DND-41 (cell line): ENCODE data around the gene SVIL.

ENCODE experiments used
- ATAC-seq: fragments of 200-7000 bp; cut with Tn5 transposase; 3 replicates; pipeline ENCODE4 v1.9.1; 2021; ENCODE audit warnings: low read depth; ENCODE audit not compliant: insufficient read depth
- DNase-seq: peaks from one replicate; pipeline ENCODE4 v3.0.0-alpha.2; 2020
- H2AFZ ChIP-seq: 2 replicates; pipeline ENCODE4 v1.6.0; 2012; ENCODE audit warnings: low read depth, low read length
- H3K27ac ChIP-seq: 2 replicates; pipeline ENCODE4 v1.5.1; 2012; ENCODE audit warnings: low read length, inconsistent platforms
- H3K27me3 ChIP-seq: fragments of 200-600 bp; sonication (generic); 2 replicates; pipeline ENCODE4 v1.6.0; 2012; ENCODE audit warnings: low read length, mild to moderate bottlenecking, inconsistent platforms; ENCODE audit not compliant: insufficient read depth, poor library complexity
- H3K36me3 ChIP-seq: 2 replicates; pipeline ENCODE4 v1.5.1; 2012; ENCODE audit warnings: low read length, inconsistent platforms; ENCODE audit not compliant: insufficient read depth
- H3K4me1 ChIP-seq: 2 replicates; pipeline ENCODE4 v1.5.1; 2012; ENCODE audit warnings: mild to moderate bottlenecking, low read length; ENCODE audit not compliant: insufficient read depth
- H3K4me2 ChIP-seq: 2 replicates; pipeline ENCODE4 v1.6.0; 2012; ENCODE audit warnings: mild to moderate bottlenecking, moderate library complexity, low read length, inconsistent platforms; ENCODE audit not compliant: insufficient read depth
- H3K4me3 ChIP-seq, 2 experiments: fragments of 200-600 bp in 1 of 2; shearing (Covaris generic) in 1 of 2; 2 replicates each; pipeline ENCODE4 v1.5.1; 2012 to 2016; ENCODE audit warnings: inconsistent platforms in 2 of 2, low read length in 2 of 2, mild to moderate bottlenecking in 2 of 2, low read depth in 1 of 2, moderate library complexity in 1 of 2
- H3K79me2 ChIP-seq: 2 replicates; pipeline ENCODE4 v1.6.0; 2012; ENCODE audit warnings: low read length, inconsistent platforms; ENCODE audit not compliant: insufficient read depth
- H3K9ac ChIP-seq: 2 replicates; pipeline ENCODE4 v1.6.0; 2012; ENCODE audit warnings: low read depth, mild to moderate bottlenecking, inconsistent platforms, low read length, moderate library complexity
- H3K9me3 ChIP-seq: 2 replicates; pipeline ENCODE4 v1.5.1; 2012; ENCODE audit warnings: low read length, moderate library complexity, mild to moderate bottlenecking, inconsistent platforms; ENCODE audit not compliant: insufficient read depth, severe bottlenecking
- H4K20me1 ChIP-seq: 2 replicates; pipeline ENCODE4 v1.6.0; 2012; ENCODE audit warnings: low read length; ENCODE audit not compliant: insufficient read depth
- CTCF ChIP-seq: IDR thresholded peaks from 2 replicates; pipeline ENCODE4 v1.5.1; 2012; ENCODE audit warnings: borderline replicate concordance, low read length, moderate library complexity, mild to moderate bottlenecking; ENCODE audit not compliant: poor library complexity, severe bottlenecking; ENCODE audit errors: extremely low read depth
- EZH2 ChIP-seq: IDR thresholded peaks from 3 replicates; pipeline ENCODE4 v1.6.1; 2012; ENCODE audit warnings: borderline replicate concordance, low read depth, mild to moderate bottlenecking, moderate library complexity, low read length, inconsistent platforms; ENCODE audit not compliant: severe bottlenecking

The SVIL gene

DNA sequence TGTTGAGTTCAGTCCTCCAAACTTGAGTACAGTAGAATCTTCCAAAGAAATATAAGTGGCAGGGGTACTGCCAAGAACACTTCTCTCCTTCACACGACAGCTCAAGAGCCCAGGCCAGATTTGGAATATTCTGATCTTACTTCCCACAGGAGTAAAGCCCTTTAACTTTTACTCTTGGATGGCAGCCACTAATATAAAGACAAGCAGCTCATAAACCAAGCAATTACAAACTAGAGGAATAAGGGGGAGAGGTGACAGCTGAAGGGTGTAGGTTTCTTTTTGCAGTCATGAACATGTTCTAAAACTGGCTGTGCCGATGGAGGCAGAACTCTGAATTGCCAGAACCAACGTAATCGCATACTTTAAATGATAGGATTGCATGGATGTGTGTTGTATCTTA, 74.8 kb downstream of the SVIL start:
- no peaks in the 10 kb centered on the region for H3K4me1 ChIP-seq
- no peak for TF ChIP-seq CTCF
- TF ChIP-seq EZH2, result no peak
- no peaks in the 10 kb centered on the region for H3K27me3 ChIP-seq
- no peaks in the 10 kb centered on the region for H3K79me2 ChIP-seq
- peaks cover 2% of the 10 kb centered on the region; the same call in 1 of the 2 replicates for H3K36me3 ChIP-seq
- H3K9ac ChIP-seq, result no peak overlapping the region
- H3K27ac ChIP-seq, result no peak overlapping the region
- no peaks in the 10 kb centered on the region for H3K9me3 ChIP-seq
- no peak overlapping the region for H3K4me2 ChIP-seq
- no peak for ATAC-seq
- H4K20me1 ChIP-seq, result no peaks in the 10 kb centered on the region
- H3K4me3 ChIP-seq, result no peak overlapping the region
- H2AFZ ChIP-seq, result no peak overlapping the region
- no peak for DNase-seq

GRCh38 chr10:29557665-29558064, 77.1 kb downstream of the SVIL start:
- Histone ChIP-seq H3K79me2 (no peaks in the 10 kb centered on the region), H3K27me3 (no peaks in the 10 kb centered on the region), H3K27ac (no peak overlapping the region), H3K4me3 (no peak overlapping the region), H3K4me1 (no peaks in the 10 kb centered on the region), H3K9me3 (no peaks in the 10 kb centered on the region), H4K20me1 (no peaks in the 10 kb centered on the region), H3K9ac (no peak overlapping the region), H3K4me2 (no peak overlapping the region), H3K36me3 (peaks cover 20% of the 10 kb centered on the region), H2AFZ (no peak overlapping the region)
- TF ChIP-seq EZH2 (no peak), CTCF (no peak)
- ATAC-seq, result no peak
- DNase-seq, result no peak

- H3K27ac ChIP-seq, result no peak overlapping the region
- no peaks in the 10 kb centered on the region for H4K20me1 ChIP-seq
- H3K9me3 ChIP-seq, result no peaks in the 10 kb centered on the region
- H3K36me3 ChIP-seq, result peaks cover 32% of the 10 kb centered on the region
- no peak for DNase-seq
- no peak for ATAC-seq
- no peak overlapping the region for H2AFZ ChIP-seq
- no peak for TF ChIP-seq EZH2
- no peak for TF ChIP-seq CTCF
- H3K9ac ChIP-seq, result no peak overlapping the region
- no peak overlapping the region for H3K4me2 ChIP-seq
- no peaks in the 10 kb centered on the region for H3K4me1 ChIP-seq
- H3K4me3 ChIP-seq, result no peak overlapping the region
- H3K27me3 ChIP-seq, result no peaks in the 10 kb centered on the region
- no peaks in the 10 kb centered on the region for H3K79me2 ChIP-seq
These were observed 78.9 kb downstream of the SVIL start for GRCh38 chr10:29555746-29556481.
